Measurements from ENCODE around the gene BCAS4. TPM values are rescaled to one million over a fixed set of nuclear protein-coding genes. Genes with fewer than 3 reads are reported as not detected.
A peak's percentile ranks its signal among the peaks of the same experiment; 100 is the strongest.
"Not testable (repeated sequence)": the region's sequence is repeated elsewhere in the genome, so short reads cannot be mapped to it uniquely, and the experiment has no call there.

The BCAS4 gene
- total RNA-seq, 1 experiment from 2014 or later: 34.8 TPM

DNA sequence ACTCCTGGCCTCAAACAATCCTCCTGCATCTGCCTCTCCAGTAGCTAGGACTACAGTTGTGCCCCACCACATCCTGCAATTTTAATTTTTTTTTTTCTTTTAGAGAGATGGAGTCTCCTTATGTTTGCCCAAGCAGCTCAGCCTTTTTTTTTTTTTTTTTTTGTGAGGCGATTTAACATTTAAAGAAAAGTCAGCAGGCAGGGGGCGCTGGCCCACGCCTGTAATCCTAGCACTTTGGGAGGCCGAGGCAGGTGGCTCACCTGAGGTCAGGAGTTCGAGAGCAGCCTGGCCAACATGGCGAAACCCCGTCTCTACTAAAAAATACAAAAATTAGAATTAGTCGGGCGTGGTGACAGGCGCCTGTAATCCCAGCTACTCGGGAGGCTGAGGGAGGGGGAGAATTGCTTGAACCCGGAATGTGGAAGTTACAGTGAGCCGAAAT, 1.3 kb upstream of the BCAS4 start:
- in situ Hi-C loops (cut with HindIII; ENCODE audit: low pct_unique_long_range_greater_than_20kb, low sequenced_read_pairs); H3K9me3 ChIP-seq (ENCODE audit: control insufficient read depth, insufficient read depth, low read depth, low read length); H3K27me3 ChIP-seq (ENCODE audit: control insufficient read depth, insufficient read depth, low read length); H3K36me3 ChIP-seq (ENCODE audit: control insufficient read depth, insufficient read depth, low read length); DNase-seq (ENCODE audit: low read depth, low spot score); BruUV-seq (replicated peaks); H3K4me3 ChIP-seq (ENCODE audit: low read depth in 2 of 2, low read length in 2 of 2); ATAC-seq: not testable (repeated sequence)
- Histone ChIP-seq H3K27ac (ENCODE audit: low read length) (peak overlapping the region; percentile 81), H3K4me1 (ENCODE audit: control insufficient read depth, insufficient read depth, low read length) (peaks cover 45% of the 10 kb centered on the region)
- CTCF ChIA-PET: interaction anchor here (0.6 to 1.0 kb wide), 12 partner anchors 26 to 854 kb away, joined by 3 to 12 read pairs (median 4); no protein-coding TSS in a partner anchor
- intact Hi-C loops (cut with micrococcal nuclease; ENCODE audit: unreplicated experiment): loop anchor here (5.0 kb wide), 1 partner anchor 139 kb away; the partner anchor contains the start of gene ADNP
- TF ChIP-seq, protein P1, sequence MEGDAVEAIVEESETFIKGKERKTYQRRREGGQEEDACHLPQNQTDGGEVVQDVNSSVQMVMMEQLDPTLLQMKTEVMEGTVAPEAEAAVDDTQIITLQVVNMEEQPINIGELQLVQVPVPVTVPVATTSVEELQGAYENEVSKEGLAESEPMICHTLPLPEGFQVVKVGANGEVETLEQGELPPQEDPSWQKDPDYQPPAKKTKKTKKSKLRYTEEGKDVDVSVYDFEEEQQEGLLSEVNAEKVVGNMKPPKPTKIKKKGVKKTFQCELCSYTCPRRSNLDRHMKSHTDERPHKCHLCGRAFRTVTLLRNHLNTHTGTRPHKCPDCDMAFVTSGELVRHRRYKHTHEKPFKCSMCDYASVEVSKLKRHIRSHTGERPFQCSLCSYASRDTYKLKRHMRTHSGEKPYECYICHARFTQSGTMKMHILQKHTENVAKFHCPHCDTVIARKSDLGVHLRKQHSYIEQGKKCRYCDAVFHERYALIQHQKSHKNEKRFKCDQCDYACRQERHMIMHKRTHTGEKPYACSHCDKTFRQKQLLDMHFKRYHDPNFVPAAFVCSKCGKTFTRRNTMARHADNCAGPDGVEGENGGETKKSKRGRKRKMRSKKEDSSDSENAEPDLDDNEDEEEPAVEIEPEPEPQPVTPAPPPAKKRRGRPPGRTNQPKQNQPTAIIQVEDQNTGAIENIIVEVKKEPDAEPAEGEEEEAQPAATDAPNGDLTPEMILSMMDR (IDR thresholded peaks at IDR 0.05): peak; percentile 87
- POLR2A ChIA-PET: interaction anchor here (0.6 kb wide), 2 partner anchors 143 to 383 kb away, joined by 8 to 9 read pairs; no protein-coding TSS in a partner anchor

DNA sequence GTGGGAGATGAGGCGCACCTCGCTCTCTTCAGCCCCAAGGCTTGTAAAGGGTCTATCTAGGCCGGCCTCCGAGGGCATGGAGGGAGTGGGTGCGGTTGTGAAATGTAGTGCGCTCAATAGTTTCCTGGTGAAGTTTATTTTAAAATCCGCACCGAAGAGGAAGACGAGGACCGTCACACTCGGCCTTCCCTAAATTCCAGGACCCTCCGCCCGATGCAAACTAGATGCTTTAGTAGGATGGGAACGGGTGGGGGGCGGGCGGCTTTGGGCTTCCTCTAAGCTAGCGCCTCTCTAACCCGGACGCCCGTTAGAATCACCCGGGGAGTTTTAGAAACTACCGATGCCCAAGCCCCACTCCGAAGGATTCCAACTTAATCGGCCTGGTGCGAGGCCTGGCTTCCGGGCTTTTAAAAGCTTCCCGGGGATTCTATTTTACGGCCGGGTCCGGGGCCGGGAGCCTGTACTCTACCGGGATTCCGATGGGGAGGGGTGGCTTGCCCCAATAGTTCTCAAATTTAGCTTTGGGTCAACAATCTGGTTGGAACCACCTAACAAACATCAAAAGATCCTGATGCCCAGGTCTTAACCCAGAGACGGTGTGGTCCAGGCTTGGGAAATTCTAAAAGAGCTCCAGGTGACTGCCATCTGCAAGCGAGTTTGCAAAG, 548 bp upstream of the BCAS4 start:
- intact Hi-C loops (cut with micrococcal nuclease; ENCODE audit: unreplicated experiment): loop anchor here (5.0 kb wide), 1 partner anchor 138 kb away; the partner anchor contains the start of gene ADNP

DNA sequence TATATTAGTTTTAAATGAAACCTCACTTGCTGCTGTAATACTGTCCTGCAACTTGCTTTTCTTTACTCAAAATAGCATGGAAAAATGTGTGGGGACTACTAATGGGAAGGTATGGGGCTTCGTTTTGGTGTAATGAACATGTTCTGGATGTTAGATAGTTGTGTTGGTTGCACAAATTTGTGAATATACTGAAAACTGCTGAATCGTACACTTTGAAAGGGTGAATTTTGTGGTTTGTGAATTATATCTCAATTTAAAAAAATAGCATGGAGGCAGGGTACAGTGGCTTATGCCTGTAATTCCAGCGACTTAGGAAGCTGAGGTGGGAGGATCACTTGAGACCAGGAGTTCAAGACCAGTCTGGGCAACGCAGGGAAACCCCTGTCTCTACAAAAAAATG, 2.3 kb downstream of the BCAS4 start:
- ChIA-PET CTCF (no interaction called here), POLR2A (interaction anchor here (0.6 kb wide), 1 partner anchor 161 kb away, joined by 7 read pairs; the partner anchor contains the start of gene DPM1)
- no peak for ATAC-seq
- no peaks in the 10 kb centered on the region for H3K9me3 ChIP-seq (ENCODE audit: control insufficient read depth, insufficient read depth, low read depth, low read length)
- H3K4me1 ChIP-seq (ENCODE audit: control insufficient read depth, insufficient read depth, low read length): peaks cover 21% of the 10 kb centered on the region
- intact Hi-C loops (cut with micrococcal nuclease; ENCODE audit: unreplicated experiment) (no loop called here), in situ Hi-C loops (cut with HindIII; ENCODE audit: low pct_unique_long_range_greater_than_20kb, low sequenced_read_pairs) (no loop called here)
- no peaks in the 10 kb centered on the region for H3K27me3 ChIP-seq (ENCODE audit: control insufficient read depth, insufficient read depth, low read length)
- H3K36me3 ChIP-seq (ENCODE audit: control insufficient read depth, insufficient read depth, low read length): no peaks in the 10 kb centered on the region
- H3K27ac ChIP-seq (ENCODE audit: low read length): no peak overlapping the region
- DNase-seq (ENCODE audit: low read depth, low spot score): no peak
- H3K4me3 ChIP-seq (ENCODE audit: low read depth in 2 of 2, low read length in 2 of 2): no peak overlapping the region
- TSS peak; percentile 78 for BruUV-seq (replicated peaks)
- TF ChIP-seq, protein P1 (IDR thresholded peaks at IDR 0.05): no peak
- TF ChIP-seq SIN3A (IDR thresholded peaks at IDR 0.05; ENCODE audit: borderline replicate concordance, insufficient read depth, low read depth, low read length): no peak
- TF ChIP-seq, protein P2, sequence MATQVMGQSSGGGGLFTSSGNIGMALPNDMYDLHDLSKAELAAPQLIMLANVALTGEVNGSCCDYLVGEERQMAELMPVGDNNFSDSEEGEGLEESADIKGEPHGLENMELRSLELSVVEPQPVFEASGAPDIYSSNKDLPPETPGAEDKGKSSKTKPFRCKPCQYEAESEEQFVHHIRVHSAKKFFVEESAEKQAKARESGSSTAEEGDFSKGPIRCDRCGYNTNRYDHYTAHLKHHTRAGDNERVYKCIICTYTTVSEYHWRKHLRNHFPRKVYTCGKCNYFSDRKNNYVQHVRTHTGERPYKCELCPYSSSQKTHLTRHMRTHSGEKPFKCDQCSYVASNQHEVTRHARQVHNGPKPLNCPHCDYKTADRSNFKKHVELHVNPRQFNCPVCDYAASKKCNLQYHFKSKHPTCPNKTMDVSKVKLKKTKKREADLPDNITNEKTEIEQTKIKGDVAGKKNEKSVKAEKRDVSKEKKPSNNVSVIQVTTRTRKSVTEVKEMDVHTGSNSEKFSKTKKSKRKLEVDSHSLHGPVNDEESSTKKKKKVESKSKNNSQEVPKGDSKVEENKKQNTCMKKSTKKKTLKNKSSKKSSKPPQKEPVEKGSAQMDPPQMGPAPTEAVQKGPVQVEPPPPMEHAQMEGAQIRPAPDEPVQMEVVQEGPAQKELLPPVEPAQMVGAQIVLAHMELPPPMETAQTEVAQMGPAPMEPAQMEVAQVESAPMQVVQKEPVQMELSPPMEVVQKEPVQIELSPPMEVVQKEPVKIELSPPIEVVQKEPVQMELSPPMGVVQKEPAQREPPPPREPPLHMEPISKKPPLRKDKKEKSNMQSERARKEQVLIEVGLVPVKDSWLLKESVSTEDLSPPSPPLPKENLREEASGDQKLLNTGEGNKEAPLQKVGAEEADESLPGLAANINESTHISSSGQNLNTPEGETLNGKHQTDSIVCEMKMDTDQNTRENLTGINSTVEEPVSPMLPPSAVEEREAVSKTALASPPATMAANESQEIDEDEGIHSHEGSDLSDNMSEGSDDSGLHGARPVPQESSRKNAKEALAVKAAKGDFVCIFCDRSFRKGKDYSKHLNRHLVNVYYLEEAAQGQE (IDR thresholded peaks at IDR 0.05; ENCODE audit: insufficient read depth in 1 of 2, low read depth in 2 of 2, low read length in 1 of 2): no peak
- TF ChIP-seq POLR2AphosphoS5 (IDR thresholded peaks at IDR 0.05; ENCODE audit: low read depth, low read length): no peak
- TF ChIP-seq TCF7L2 (IDR thresholded peaks at IDR 0.05; ENCODE audit: low read depth, low read length): no peak

More for the DNA sequence above, 548 bp upstream of the BCAS4 start:
- DNase-seq (ENCODE audit: low read depth, low spot score): no peak
- Histone ChIP-seq H3K9me3 (ENCODE audit: control insufficient read depth, insufficient read depth, low read depth, low read length) (no peaks in the 10 kb centered on the region), H3K27me3 (ENCODE audit: control insufficient read depth, insufficient read depth, low read length) (no peaks in the 10 kb centered on the region), H3K36me3 (ENCODE audit: control insufficient read depth, insufficient read depth, low read length) (no peaks in the 10 kb centered on the region), H3K27ac (ENCODE audit: low read length) (peak overlapping the region; percentile 66), H3K4me1 (ENCODE audit: control insufficient read depth, insufficient read depth, low read length) (peaks cover 41% of the 10 kb centered on the region), H3K4me3 (ENCODE audit: low read depth in 2 of 2, low read length in 2 of 2) (peak overlapping the region; percentile 38 to 76)
- no TSS peak for BruUV-seq (replicated peaks)
- ChIA-PET POLR2A (no interaction called here), CTCF (interaction anchor here (0.7 to 1.1 kb wide), 5 partner anchors 135 to 623 kb away, joined by 3 to 5 read pairs (median 4); no protein-coding TSS in a partner anchor)
- in situ Hi-C loops (cut with HindIII; ENCODE audit: low pct_unique_long_range_greater_than_20kb, low sequenced_read_pairs): no loop called here
- no peak for TF ChIP-seq SIN3A (IDR thresholded peaks at IDR 0.05; ENCODE audit: borderline replicate concordance, insufficient read depth, low read depth, low read length)
- peak; percentile 11; the same call in 1 of the 2 replicates for TF ChIP-seq POLR2AphosphoS5 (IDR thresholded peaks at IDR 0.05; ENCODE audit: low read depth, low read length)
- TF ChIP-seq, protein P2 (IDR thresholded peaks at IDR 0.05; ENCODE audit: insufficient read depth in 1 of 2, low read depth in 2 of 2, low read length in 1 of 2): no peak
- peak; percentile 15 for ATAC-seq

Data from Panc1 (cell line).